MM.1S (cell line): ENCODE data around the gene PTGR3.

Experiments used
- CTCF ChIP-seq: fragments of 300-600 bp; sonication (generic); IDR thresholded peaks from 2 replicates; pipeline ENCODE4 v1.5.1; 2016; ENCODE audit warnings: antibody characterized with exemption, low read length, mixed read lengths
- EZH2 ChIP-seq: fragments of 300-600 bp; sonication (generic); optimal IDR thresholded peaks from 2 replicates; pipeline ENCODE3; 2017; ENCODE audit warnings: low read depth, mild to moderate bottlenecking, antibody characterized with exemption, low read length, mixed read lengths

GRCh38 chr18:75221397-75221796 is 12.5 kb upstream of the PTGR3 start:
- TF ChIP-seq CTCF (no peak), EZH2 (no peak)
